RWPE1 (cell line): Measurements from ENCODE around the gene PRKD3.

ENCODE experiments used
- CTCF ChIA-PET: fragments of 350-600 bp; sonication (Branson Sonifier 250); formaldehyde crosslinking; extraction: SDS; loops from one replicate; lab custom pipeline; 2021; lab: Yijun Ruan, JAX
- POLR2A ChIA-PET: fragments of 400-600 bp; formaldehyde crosslinking; extraction: SDS; loops from one replicate; lab custom pipeline; 2020; ENCODE audit warnings: antibody characterized with exemption; ENCODE audit not compliant: low non-redundant PET; lab: Yijun Ruan, JAX
- DNase-seq: peaks from one replicate; pipeline ENCODE4 v3.0.0; 2012; ENCODE audit warnings: low spot score
- H3K27ac ChIP-seq: fragments of 450-650 bp; 2 replicates; pipeline ENCODE4 v1.5.1; 2017
- TF ChIP-seq, protein P1 (sequence below): fragments of 450-650 bp; conservative IDR thresholded peaks from 2 replicates; pipeline ENCODE4 v1.5.1; 2017; ENCODE audit warnings: low read depth, mild to moderate bottlenecking

The PRKD3 gene

GRCh38 chr2:37324786-37325624, at the start of gene PRKD3:
Gene PRKD3 (minus strand): TSS chr2:37324833. CDS start chr2:37316524, 8,309 bp downstream.
- CTCF ChIA-PET, result interaction anchor here (0.6 kb wide), 1 partner anchor 582 kb away, joined by 3 read pairs; no protein-coding TSS in a partner anchor
- DNase-seq, result peak; percentile 62
- TF ChIP-seq, protein P1, sequence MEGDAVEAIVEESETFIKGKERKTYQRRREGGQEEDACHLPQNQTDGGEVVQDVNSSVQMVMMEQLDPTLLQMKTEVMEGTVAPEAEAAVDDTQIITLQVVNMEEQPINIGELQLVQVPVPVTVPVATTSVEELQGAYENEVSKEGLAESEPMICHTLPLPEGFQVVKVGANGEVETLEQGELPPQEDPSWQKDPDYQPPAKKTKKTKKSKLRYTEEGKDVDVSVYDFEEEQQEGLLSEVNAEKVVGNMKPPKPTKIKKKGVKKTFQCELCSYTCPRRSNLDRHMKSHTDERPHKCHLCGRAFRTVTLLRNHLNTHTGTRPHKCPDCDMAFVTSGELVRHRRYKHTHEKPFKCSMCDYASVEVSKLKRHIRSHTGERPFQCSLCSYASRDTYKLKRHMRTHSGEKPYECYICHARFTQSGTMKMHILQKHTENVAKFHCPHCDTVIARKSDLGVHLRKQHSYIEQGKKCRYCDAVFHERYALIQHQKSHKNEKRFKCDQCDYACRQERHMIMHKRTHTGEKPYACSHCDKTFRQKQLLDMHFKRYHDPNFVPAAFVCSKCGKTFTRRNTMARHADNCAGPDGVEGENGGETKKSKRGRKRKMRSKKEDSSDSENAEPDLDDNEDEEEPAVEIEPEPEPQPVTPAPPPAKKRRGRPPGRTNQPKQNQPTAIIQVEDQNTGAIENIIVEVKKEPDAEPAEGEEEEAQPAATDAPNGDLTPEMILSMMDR, result no peak
- H3K27ac ChIP-seq, result peak within 1 kb of the TSS; percentile 83
- POLR2A ChIA-PET, result interaction anchor here (0.7 to 1.2 kb wide), 2 partner anchors 20 to 93 kb away, joined by 3 to 4 read pairs; partner anchors contain the start of genes CEBPZ and NDUFAF7

DNA sequence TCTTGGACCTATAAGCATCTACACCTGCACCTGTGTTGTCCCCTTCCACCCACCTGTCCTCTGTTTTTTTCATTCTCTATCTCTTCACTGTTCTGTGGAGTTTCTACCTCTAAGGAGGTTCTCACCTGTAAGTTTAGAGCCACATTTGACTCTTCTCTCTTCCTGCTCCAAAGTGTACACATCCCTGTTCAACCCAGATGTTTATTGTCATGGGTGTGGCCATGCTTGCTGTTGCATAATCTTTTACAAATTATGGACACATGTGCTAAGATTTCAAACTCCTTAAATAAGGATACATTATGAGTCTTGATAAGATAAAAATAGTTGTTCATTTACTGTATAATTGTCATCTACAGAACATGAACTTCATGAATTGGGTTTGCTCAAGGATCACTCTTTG, 47.4 kb upstream of the PRKD3 start:
- POLR2A ChIA-PET, result interaction anchor here (0.6 kb wide), 1 partner anchor 8 kb away, joined by 4 read pairs; no protein-coding TSS in a partner anchor
- TF ChIP-seq, protein P1, result no peak
- no peak for DNase-seq
- no peak overlapping the region for H3K27ac ChIP-seq
- CTCF ChIA-PET, result interaction anchor here (0.6 kb wide), 1 partner anchor 14 kb away, joined by 3 read pairs; no protein-coding TSS in a partner anchor

DNA sequence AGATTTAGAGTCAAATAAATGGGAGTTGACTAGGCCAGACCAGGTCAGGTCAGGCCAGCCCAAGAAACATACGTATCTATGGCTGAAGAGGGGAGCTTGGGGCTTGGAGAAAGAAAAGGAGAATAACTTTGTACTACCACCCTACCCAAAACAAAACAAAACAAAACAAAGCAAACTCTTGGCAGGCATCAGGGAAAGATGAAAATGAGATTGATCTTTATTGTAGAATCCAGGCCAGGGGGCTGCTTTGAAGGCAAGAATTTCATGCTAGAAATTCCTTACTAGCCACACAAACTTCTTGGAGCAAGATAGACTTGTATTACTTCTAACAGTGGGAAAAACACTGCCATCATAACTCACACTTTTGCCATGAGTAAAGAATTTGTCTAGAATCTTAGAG, 46.0 kb upstream of the PRKD3 start:
- TF ChIP-seq, protein P1, result no peak
- CTCF ChIA-PET, result no interaction called here
- no peak overlapping the region for H3K27ac ChIP-seq
- no peak for DNase-seq
- POLR2A ChIA-PET, result no interaction called here

DNA sequence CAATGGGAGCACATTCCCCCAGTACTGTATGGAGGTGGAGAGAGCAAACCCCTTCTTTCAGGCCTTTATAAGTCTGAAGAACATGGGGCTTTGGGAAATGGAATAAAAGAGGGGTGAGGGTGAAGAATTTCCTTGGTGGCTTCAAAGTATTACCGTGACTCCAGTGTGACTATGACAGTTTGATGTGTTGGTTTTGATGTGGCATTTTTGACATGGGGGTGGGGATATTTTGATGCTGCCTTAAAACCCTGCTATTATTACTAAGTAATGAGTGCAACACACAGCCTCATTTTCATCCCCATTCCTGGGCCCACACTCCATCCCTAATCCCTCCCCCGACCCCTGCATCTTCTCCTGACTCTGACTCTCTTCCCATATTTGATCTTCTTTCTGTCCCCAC, 43.4 kb upstream of the PRKD3 start:
- TF ChIP-seq, protein P1, result no peak
- no peak overlapping the region for H3K27ac ChIP-seq
- POLR2A ChIA-PET, result no interaction called here
- DNase-seq, result no peak
- CTCF ChIA-PET, result interaction anchor here (1.1 kb wide), 2 partner anchors 48 to 653 kb away, joined by 3 to 4 read pairs; no protein-coding TSS in a partner anchor

DNA sequence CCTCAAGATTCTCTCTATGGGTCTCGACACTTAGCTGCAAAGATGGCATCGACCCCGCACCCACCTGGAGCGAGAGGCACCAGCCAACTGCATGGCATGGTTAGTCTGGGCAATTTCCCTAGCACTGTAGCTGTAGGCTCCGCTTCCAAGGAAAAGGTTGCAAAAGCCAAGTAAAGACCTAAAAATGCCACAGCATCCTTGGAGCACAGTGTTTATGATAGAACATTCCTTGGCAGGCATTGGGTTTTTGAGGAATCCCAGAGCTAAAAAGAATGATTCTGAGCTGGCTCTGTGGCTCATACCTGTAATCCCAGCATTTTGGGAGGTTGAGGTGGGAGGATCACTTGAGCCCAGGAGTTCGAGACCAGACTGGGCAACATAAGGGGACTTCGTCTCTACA, 42.7 kb upstream of the PRKD3 start:
- no peak for DNase-seq
- no peak overlapping the region for H3K27ac ChIP-seq
- ChIA-PET POLR2A (no interaction called here), CTCF (interaction anchor here (1.1 kb wide), 1 partner anchor 48 kb away, joined by 3 read pairs; no protein-coding TSS in a partner anchor)
- TF ChIP-seq, protein P1, result no peak

DNA sequence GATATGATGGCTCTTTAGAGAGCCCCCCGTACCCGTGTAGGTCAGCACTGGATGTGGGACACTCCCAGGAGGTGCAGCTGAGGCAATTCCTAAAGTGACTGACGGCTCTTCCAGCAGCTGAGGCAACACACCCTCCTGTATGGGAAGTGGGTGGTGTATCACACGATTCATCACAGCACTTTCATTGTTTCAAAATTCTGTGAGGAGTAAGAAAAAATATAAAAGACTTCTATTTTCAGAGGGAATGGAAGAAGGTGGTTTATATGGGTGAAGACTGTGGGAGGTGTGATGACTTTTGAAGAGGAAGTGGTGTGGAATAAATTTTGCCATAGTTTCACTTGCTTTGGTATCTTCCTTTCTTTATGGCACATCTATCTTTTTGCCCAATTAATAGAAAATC, 42.1 kb upstream of the PRKD3 start:
- ChIA-PET CTCF (no interaction called here), POLR2A (no interaction called here)
- TF ChIP-seq, protein P1, result no peak
- no peak for DNase-seq
- H3K27ac ChIP-seq, result no peak overlapping the region
